Neuron (in vitro differentiated cells): ENCODE measurements around the gene NCS1.
A peak's percentile ranks its signal among the peaks of the same experiment; 100 is the strongest.

ENCODE experiments used
- H2AFZ ChIP-seq: one replicate; pipeline ENCODE4 v1.6.1; 2013; ENCODE audit warnings: low read depth, mild to moderate bottlenecking, inconsistent platforms, low read length, moderate library complexity
- H3K27me3 ChIP-seq: one replicate; pipeline ENCODE4 v1.6.1; 2013; ENCODE audit warnings: low read length; ENCODE audit not compliant: insufficient read depth
- H3K36me3 ChIP-seq: one replicate; pipeline ENCODE4 v1.6.1; 2013; ENCODE audit warnings: low read length; ENCODE audit not compliant: insufficient read depth
- H3K4me1 ChIP-seq: one replicate; pipeline ENCODE4 v1.6.1; 2013; ENCODE audit warnings: low read length; ENCODE audit not compliant: insufficient read depth
- H3K4me3 ChIP-seq: 2 replicates; pipeline ENCODE4 v1.5.1; 2013; ENCODE audit warnings: mild to moderate bottlenecking, low read length, moderate library complexity
- H3K9me3 ChIP-seq: one replicate; pipeline ENCODE4 v1.6.1; 2013; ENCODE audit warnings: low read length

NCS1 gene

DNA sequence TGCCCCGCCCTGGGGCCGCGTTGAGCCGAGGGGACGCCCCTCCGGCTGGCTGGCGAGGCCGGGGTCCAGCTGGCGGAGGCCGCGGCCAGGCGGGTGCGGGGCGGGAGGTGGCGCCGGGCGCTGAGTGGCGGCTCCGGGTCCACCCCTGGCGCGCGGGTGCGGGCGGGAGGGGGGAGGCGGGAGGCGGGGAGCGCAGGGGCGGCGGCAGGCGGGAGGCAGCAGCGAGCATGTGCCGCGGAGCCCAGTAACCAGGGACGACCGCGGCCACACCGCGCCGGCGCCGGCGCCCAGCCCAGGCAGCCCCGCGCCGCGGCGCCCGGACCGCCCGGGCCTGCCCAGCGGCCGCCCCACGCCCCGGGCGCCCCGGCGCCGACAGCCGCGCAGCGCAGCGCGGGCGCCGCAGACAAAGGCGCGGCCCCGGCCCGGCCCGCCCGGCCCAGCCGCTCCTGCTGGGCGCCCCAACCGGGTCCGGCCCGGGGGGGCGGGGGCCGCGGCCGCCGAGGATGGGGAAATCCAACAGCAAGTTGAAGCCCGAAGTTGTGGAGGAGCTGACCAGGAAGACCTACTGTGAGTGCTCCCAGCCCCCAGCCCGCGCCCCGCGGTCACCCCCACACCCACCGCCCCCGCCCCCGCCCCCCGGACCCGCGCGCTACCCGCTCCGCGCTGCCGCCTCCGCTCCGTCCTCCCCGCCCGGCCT is at the start of gene NCS1:
Gene NCS1 (plus strand): TSS at position 244 of the 697 bp plus-strand sequence. CDS start 260 bp downstream, at position 504.
- peak within 1 kb of the TSS; percentile 54 for H3K4me3 ChIP-seq

DNA sequence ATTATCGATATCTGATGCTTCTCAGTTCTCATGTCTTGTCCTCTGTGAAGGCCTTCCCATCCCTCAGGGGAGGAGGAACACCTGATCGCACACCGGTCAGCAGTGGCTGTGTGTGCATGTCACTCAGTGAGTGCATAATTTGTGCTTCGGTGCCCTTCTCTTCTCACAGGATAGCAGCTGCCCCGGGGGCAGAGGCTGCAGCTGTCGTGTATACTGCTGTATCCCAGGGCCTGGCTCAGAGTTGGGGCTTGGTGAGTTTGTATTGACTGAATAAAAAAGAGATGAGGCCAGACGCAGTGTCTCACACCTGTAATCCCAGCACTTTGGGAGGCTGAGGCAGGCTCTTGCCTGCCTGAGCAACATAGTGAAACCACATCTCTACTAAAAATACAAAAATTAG is 49.7 kb upstream of the NCS1 start:
- no peaks in the 10 kb centered on the region for H3K9me3 ChIP-seq
- H2AFZ ChIP-seq: no peak overlapping the region
- no peak overlapping the region for H3K4me3 ChIP-seq
- H3K36me3 ChIP-seq: peaks cover 29% of the 10 kb centered on the region
- peaks cover 6% of the 10 kb centered on the region for H3K4me1 ChIP-seq
- H3K27me3 ChIP-seq: no peaks in the 10 kb centered on the region

More for the DNA sequence above, at the start of gene NCS1:
- Histone ChIP-seq H3K4me1 (peaks cover 16% of the 10 kb centered on the region), H3K36me3 (no peaks in the 10 kb centered on the region), H3K27me3 (no peaks in the 10 kb centered on the region), H2AFZ (peak within 1 kb of the TSS; percentile 80), H3K9me3 (no peaks in the 10 kb centered on the region)

DNA sequence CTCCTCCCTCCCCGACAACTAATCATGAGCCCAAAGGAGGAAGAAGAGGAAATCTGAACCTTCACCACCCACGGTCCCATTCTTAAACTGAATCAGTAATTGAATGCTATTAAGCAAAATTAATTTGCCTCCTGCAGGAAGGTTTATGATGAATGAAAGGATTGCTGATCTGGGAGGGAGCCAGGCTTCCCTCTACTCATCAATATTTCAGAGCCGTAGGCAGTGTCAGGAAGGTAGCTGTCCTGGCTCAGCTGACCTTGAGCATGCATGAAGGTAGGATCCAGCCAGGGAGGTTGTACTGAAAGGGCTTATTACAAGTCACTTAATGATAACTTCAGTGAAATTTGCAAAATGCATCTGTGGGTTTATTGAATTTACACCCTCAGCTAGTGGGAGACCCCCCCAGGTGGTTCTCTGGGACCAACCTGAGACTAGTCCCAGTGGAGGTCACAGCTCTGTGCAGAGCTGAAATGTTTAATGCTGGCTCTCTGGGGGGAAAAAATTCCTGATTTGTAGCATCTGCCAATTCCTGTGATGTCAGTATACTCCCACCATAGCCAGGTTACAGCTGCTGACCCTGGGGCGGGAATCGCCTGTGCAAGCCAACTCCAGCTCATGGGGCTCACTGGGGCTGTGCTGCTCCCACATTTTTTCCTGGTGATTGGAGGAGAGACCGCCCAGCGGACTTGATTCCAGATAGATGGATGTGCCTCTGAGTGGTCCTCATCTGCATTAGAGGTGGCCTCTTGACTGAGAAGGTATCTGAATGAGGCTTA is 47.9 kb upstream of the NCS1 start:
- peaks cover 36% of the 10 kb centered on the region for H3K36me3 ChIP-seq
- no peak overlapping the region for H2AFZ ChIP-seq
- peaks cover 9% of the 10 kb centered on the region for H3K4me1 ChIP-seq
- no peaks in the 10 kb centered on the region for H3K9me3 ChIP-seq
- H3K4me3 ChIP-seq: no peak overlapping the region
- no peaks in the 10 kb centered on the region for H3K27me3 ChIP-seq

DNA sequence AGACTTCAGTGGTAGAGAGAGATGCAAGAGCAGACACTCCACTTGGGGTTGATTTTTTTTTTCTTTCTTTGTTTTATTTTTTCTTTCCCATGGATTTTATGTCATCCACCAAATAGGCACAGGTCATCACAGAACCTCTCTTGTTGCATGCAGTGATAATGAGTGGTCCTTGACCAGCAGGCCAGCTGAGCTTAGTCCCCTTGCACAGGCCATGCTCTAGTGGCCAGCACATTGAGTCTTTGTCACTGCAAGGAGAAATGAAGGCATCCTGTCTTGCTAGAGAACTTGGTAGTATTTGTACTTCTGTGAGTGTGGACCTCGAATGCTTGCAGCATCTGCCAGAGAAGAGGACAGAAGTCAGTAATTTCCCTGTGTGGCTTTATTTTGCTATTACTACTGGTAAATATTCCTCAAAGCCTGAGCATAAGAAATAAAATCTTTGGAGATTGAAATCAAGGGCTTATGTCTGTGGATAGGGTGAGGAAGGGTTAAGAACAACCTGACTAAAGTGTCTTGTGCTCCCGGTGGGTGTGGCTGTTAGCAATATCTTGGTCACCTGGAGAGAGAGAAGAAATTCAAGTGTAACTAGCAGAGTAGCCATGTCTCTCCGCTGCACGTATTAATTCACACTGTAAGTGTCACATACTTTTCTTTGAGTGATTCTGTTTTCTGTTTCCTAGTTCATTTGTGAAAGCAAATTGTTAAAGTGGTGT is 45.3 kb upstream of the NCS1 start:
- H3K9me3 ChIP-seq: no peaks in the 10 kb centered on the region
- no peaks in the 10 kb centered on the region for H3K27me3 ChIP-seq
- no peak overlapping the region for H2AFZ ChIP-seq
- peaks cover 10% of the 10 kb centered on the region for H3K4me1 ChIP-seq
- H3K4me3 ChIP-seq: no peak overlapping the region
- H3K36me3 ChIP-seq: peaks cover 43% of the 10 kb centered on the region

DNA sequence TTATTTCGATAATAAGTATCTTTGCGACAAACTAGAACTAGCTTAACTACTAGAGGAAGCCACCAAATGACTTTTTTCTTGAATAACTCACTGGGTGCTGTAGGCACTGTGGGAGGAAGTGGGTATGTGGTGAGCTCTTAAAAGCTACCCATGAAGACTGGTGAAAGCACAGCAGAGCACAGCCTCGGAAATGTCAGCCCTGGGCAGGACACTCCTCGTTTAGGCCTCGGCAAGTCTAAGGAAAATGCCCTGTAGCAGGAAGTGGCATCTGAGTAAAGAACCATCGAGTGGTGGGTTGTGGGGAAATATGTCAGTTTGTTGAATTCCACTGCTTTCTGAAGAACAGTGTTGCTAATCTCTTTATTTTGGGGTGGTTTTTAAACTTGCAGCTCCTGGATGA is 44.0 kb upstream of the NCS1 start:
- H3K4me3 ChIP-seq: no peak overlapping the region
- peaks cover 10% of the 10 kb centered on the region for H3K4me1 ChIP-seq
- H2AFZ ChIP-seq: no peak overlapping the region
- no peaks in the 10 kb centered on the region for H3K9me3 ChIP-seq
- H3K36me3 ChIP-seq: peaks cover 46% of the 10 kb centered on the region
- H3K27me3 ChIP-seq: no peaks in the 10 kb centered on the region

DNA sequence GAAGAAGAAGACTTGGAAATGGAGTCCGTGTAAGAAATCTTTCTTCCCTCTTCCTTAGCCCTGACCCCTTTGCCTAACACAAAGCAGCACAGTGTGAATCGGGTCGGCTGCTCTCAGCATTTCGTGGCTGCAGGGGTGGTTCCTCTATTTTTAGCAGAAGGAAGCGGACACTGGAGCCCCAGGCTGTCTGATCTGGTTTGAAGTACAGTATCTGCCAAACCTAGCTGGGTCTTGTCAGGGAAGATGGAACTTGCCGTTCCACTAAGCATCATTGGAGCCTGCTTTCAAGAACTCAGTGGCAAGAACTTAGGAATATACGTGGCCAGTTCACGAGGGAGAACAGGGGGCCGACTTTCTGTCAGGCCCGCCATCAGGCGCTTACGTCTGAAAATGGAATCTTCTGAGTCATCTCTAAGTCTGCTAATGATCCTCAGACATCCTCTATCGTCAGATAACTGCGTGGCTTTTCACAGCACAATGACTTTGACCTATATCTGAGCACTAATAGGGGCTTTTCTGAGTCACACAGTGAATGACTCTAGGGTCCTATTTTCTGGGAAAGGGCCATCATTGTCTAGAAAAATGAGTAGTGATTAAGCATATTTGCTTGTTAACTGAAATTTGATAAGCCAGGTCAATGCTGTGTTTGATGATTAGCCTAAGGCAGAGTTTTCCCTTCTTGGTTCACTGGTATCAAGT is 43.3 kb upstream of the NCS1 start:
- H3K9me3 ChIP-seq: no peaks in the 10 kb centered on the region
- H3K27me3 ChIP-seq: no peaks in the 10 kb centered on the region
- H2AFZ ChIP-seq: no peak overlapping the region
- peaks cover 10% of the 10 kb centered on the region for H3K4me1 ChIP-seq
- no peak overlapping the region for H3K4me3 ChIP-seq
- peaks cover 47% of the 10 kb centered on the region for H3K36me3 ChIP-seq

DNA sequence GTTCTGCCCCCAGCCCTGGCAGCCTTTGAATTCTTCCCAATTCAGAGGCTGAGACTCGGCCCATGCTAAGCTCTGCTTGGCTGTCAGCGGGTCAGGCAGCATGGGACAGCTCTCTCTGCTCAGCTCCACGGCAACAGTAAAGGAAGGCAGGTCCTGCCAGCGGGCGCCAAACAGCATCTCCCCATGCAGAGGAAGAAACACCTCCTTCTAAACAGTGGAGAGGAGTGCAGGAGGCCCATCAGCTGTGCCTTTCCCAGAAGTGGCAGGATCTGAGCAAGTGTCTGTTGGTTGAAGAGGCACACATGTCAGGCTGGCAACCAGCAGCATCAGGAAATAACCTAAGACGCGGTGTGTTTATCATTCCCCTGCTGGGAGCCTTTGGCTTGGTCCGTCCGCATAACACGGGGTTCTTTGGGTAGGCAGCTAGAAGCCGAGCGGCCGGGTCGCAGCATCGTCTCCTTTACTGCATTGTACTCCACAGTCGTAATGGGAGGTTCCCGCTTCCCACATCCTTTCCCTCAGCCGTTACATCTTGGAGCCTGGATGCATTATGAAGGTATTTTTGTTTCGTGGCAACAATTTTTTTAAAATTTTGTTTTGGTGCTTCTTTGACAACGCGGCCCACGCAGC is 42.7 kb upstream of the NCS1 start:
- H3K9me3 ChIP-seq: no peaks in the 10 kb centered on the region
- H3K27me3 ChIP-seq: no peaks in the 10 kb centered on the region
- H3K4me3 ChIP-seq: no peak overlapping the region
- peaks cover 10% of the 10 kb centered on the region for H3K4me1 ChIP-seq
- H2AFZ ChIP-seq: no peak overlapping the region
- H3K36me3 ChIP-seq: peaks cover 45% of the 10 kb centered on the region

DNA sequence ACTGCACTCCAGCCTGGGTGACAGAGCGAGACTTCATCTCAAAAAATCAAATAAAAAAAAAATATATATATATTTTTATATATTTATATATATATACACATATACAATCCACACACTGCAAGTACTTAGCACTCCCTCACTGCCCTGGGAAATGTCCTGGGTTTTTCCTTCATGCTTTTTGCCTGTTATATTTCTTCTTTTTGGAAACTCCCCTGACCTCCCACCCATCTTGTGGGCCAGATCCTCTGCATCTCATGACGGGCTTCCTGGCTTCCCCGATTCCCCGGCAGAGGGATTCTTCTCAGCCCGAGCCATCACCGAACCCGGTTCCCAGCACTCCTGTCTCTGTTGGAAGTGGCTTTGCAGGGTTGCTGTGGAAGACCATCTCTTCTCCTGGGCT is 39.5 kb upstream of the NCS1 start:
- peaks cover 48% of the 10 kb centered on the region for H3K36me3 ChIP-seq
- no peak overlapping the region for H2AFZ ChIP-seq
- H3K4me1 ChIP-seq: peaks cover 17% of the 10 kb centered on the region
- no peaks in the 10 kb centered on the region for H3K27me3 ChIP-seq
- no peaks in the 10 kb centered on the region for H3K9me3 ChIP-seq
- no peak overlapping the region for H3K4me3 ChIP-seq

DNA sequence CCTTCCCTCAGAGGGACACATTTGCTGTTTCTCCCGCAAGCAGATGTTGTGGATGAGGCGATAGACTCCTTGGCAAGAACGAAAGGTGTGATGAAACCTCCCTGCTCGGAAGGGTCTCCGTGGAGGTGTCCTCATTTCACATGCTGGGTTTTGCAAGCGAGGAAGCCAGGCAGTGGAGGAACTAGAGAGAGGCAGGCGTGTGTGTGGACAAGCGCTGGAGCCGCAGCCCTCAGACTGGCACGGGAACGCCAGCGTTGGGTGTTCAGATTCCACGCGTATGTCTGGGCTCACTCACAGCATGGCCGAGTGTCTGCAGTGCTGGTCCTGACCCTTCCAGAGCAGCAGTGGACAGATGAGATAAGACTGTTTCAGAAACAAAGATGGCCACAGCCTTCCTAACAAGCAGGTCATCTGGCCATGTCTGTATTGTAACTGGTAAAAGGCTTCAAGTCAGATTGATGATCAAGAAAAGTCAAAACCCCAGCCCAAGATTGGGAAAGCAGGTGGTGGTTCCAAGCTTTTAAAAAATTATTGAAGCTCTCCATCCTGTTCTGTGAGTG is 35.0 kb upstream of the NCS1 start:
- Histone ChIP-seq H3K36me3 (peaks cover 18% of the 10 kb centered on the region), H3K27me3 (no peaks in the 10 kb centered on the region), H2AFZ (no peak overlapping the region), H3K4me3 (no peak overlapping the region), H3K4me1 (peaks cover 16% of the 10 kb centered on the region), H3K9me3 (no peaks in the 10 kb centered on the region)

DNA sequence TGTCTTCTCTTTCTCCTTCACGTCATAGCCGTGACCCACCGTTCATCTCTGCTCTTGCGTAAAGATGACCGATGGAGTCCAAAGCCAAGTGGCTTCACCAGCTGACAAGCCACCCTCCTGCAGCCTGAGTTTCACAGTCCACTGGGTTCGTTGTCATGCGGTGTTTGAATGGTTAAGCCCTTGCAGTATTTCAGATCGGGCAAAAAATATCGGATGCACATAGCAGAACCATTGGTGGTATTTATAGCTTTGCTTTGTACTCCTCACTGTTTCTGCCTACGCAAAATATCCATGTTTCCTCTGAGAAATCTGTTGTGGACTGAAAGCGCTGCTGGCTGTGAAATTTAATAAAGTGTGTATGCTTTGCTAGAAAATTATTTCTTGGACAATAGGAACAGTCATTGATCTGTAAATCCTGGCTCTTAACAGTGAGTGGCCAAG is 34.5 kb upstream of the NCS1 start:
- H3K36me3 ChIP-seq: peaks cover 18% of the 10 kb centered on the region
- H2AFZ ChIP-seq: no peak overlapping the region
- H3K4me3 ChIP-seq: no peak overlapping the region
- H3K4me1 ChIP-seq: peaks cover 21% of the 10 kb centered on the region
- H3K9me3 ChIP-seq: no peaks in the 10 kb centered on the region
- H3K27me3 ChIP-seq: no peaks in the 10 kb centered on the region

DNA sequence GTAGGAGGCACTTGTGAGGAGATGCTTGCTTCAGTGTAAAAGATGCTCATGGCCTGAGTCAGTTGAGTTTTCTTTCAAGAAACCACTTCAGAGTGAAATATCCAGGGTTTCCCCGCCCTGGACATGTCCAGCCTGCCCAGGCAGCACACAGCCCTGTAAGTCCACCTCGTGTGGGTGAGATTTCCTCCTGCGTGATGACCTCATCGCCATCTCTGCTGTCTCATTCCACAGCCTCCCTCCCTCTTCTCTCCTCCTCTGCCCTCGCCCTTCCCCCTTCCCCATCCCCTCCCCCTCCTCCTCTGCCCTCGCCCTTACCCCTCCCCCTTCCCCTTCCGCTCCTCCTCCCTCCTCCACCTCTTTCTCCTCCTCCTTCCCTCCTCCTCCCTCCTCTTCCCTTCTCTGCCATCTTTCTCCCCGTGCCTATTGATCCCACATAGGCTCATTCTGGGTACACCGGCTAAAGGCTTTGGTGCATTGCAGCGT is 34.0 kb upstream of the NCS1 start:
- no peaks in the 10 kb centered on the region for H3K9me3 ChIP-seq
- peaks cover 26% of the 10 kb centered on the region for H3K4me1 ChIP-seq

DNA sequence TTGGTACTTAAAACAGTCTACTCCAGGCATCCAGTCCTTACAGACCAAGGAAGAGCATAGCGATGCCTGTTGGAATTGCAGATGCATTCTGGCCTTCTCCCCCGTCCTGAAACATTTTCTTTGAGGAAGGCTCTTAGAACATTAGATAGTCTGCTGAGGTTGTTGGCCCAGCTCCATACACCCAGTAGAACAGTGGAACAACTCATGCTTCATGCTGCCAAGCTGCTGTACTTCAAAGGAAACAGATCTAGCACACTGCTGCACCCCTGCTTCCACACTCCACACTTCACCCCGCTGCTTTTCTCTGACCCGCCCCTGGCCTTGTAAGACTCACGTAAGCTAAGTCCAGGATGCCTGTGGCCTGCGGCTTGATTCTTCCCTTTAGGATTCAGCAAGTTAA is 33.4 kb upstream of the NCS1 start:
- H2AFZ ChIP-seq: no peak overlapping the region
- peaks cover 12% of the 10 kb centered on the region for H3K36me3 ChIP-seq
- H3K9me3 ChIP-seq: no peaks in the 10 kb centered on the region
- no peak overlapping the region for H3K4me3 ChIP-seq
- H3K27me3 ChIP-seq: no peaks in the 10 kb centered on the region
- H3K4me1 ChIP-seq: peaks cover 28% of the 10 kb centered on the region

More for the DNA sequence above, 34.0 kb upstream of the NCS1 start:
- H2AFZ ChIP-seq: no peak overlapping the region
- peaks cover 15% of the 10 kb centered on the region for H3K36me3 ChIP-seq
- no peak overlapping the region for H3K4me3 ChIP-seq
- no peaks in the 10 kb centered on the region for H3K27me3 ChIP-seq
